GM23338 (cell line): Measurements from ENCODE around the gene KAZN. TPM values are rescaled to one million over a fixed set of nuclear protein-coding genes. Genes with fewer than 3 reads are reported as not detected.
A peak's percentile ranks its signal among the peaks of the same experiment; 100 is the strongest.

Experiments
- ATAC-seq: fragments of 200-7000 bp; cut with Tn5 transposase; 3 replicates; pipeline ENCODE4 v1.9.1; 2020
- DNase-seq: peaks from one replicate; pipeline ENCODE4 v3.0.0-alpha.2; 2015; ENCODE audit warnings: low spot score
- H2AFZ ChIP-seq: fragments of 200-600 bp; sonication (generic); 2 replicates; pipeline ENCODE4 v1.8.0; 2016; ENCODE audit warnings: antibody characterized with exemption, mild to moderate bottlenecking, moderate library complexity
- H3F3A ChIP-seq: fragments of 200-600 bp; sonication (generic); replicated peaks from 2 replicates; pipeline ENCODE4 v1.8.0; 2017; ENCODE audit warnings: antibody characterized with exemption, mixed run types, low read depth
- H3K27ac ChIP-seq: fragments of 200-600 bp; sonication (generic); 2 replicates; pipeline ENCODE4 v1.6.1; 2016; ENCODE audit warnings: low read depth
- H3K27me3 ChIP-seq: fragments of 200-600 bp; sonication (generic); 2 replicates; pipeline ENCODE4 v1.8.0; 2016; ENCODE audit warnings: mild to moderate bottlenecking, mixed run types, moderate library complexity; ENCODE audit not compliant: insufficient read depth
- H3K36me3 ChIP-seq: fragments of 200-600 bp; sonication (generic); 2 replicates; pipeline ENCODE4 v1.8.0; 2016; ENCODE audit warnings: mild to moderate bottlenecking; ENCODE audit not compliant: insufficient read depth
- H3K4me1 ChIP-seq: fragments of 200-600 bp; sonication (generic); 2 replicates; pipeline ENCODE4 v1.8.0; 2016; ENCODE audit warnings: mild to moderate bottlenecking, moderate library complexity; ENCODE audit not compliant: insufficient read depth
- H3K4me2 ChIP-seq: fragments of 200-600 bp; sonication (generic); 2 replicates; pipeline ENCODE4 v1.7.1; 2017; ENCODE audit warnings: mixed run types
- H3K4me3 ChIP-seq: fragments of 200-600 bp; sonication (generic); 2 replicates; pipeline ENCODE4 v1.6.1; 2016; ENCODE audit warnings: mixed run types
- H3K79me2 ChIP-seq: fragments of 200-600 bp; sonication (generic); replicated peaks from 2 replicates; pipeline ENCODE4 v1.8.0; 2017; ENCODE audit warnings: mild to moderate bottlenecking; ENCODE audit not compliant: insufficient read depth
- H3K9me2 ChIP-seq: fragments of 200-600 bp; sonication (generic); 2 replicates; pipeline ENCODE4 v1.8.0; 2017; ENCODE audit not compliant: insufficient read depth
- H4K20me1 ChIP-seq: fragments of 200-600 bp; sonication (generic); replicated peaks from 2 replicates; pipeline ENCODE4 v1.8.0; 2017; ENCODE audit warnings: mild to moderate bottlenecking; ENCODE audit not compliant: insufficient read depth
- H3K27ac Mint-ChIP-seq: 2 replicates; pipeline ENCODE4 v1.8.0; 2020; ENCODE audit warnings: inconsistent platforms, mild to moderate bottlenecking, moderate library complexity, mixed read lengths
- H3K27me3 Mint-ChIP-seq: 3 replicates; pipeline ENCODE4 v1.8.0; 2022; ENCODE audit warnings: low read depth, mild to moderate bottlenecking, moderate library complexity, mixed read lengths, inconsistent platforms; ENCODE audit not compliant: insufficient read depth, poor library complexity
- H3K36me3 Mint-ChIP-seq: 3 replicates; pipeline ENCODE4 v1.8.0; 2021; ENCODE audit warnings: low read depth, mild to moderate bottlenecking, inconsistent platforms, moderate library complexity, mixed read lengths
- H3K4me1 Mint-ChIP-seq: 3 replicates; pipeline ENCODE4 v1.8.0; 2020; ENCODE audit warnings: mild to moderate bottlenecking, inconsistent platforms, mixed read lengths
- H3K4me3 Mint-ChIP-seq: 3 replicates; pipeline ENCODE4 v1.8.0; 2021; ENCODE audit warnings: moderate library complexity, mild to moderate bottlenecking, inconsistent platforms, mixed read lengths
- H3K9me3 Mint-ChIP-seq: 3 replicates; pipeline ENCODE4 v1.8.0; 2020; ENCODE audit warnings: moderate library complexity, mild to moderate bottlenecking, inconsistent platforms, mixed read lengths
- CREB1 ChIP-seq: fragments of 250-450 bp; sonication (Bioruptor Pico); IDR thresholded peaks from 2 replicates; pipeline ENCODE4 v1.5.0; 2020; ENCODE audit warnings: low read depth, mild to moderate bottlenecking, moderate library complexity
- CTCF ChIP-seq, 2 experiments: fragments of 200-600 bp in 1 of 2; sonication (generic) in 1 of 2; conservative IDR thresholded peaks; 2 replicates each; pipeline versions ENCODE4 v1.5.1 to v1.6.1; 2016 to 2017; ENCODE audit warnings: antibody characterized with exemption in 2 of 2, low read depth in 2 of 2, mild to moderate bottlenecking in 2 of 2, moderate library complexity in 1 of 2
- EZH2phosphoT487 ChIP-seq: fragments of 200-600 bp; sonication (generic); IDR thresholded peaks from one replicate; pipeline ENCODE4 v1.8.1; 2018; ENCODE audit warnings: antibody characterized with exemption; ENCODE audit not compliant: unreplicated experiment
- NANOG ChIP-seq: IDR thresholded peaks from 2 replicates; pipeline ENCODE4 v1.6.1; 2016; ENCODE audit warnings: antibody characterized with exemption, borderline replicate concordance
- POLR2AphosphoS5 ChIP-seq: IDR thresholded peaks from 2 replicates; pipeline ENCODE4 v1.6.1; 2016; ENCODE audit warnings: antibody characterized with exemption, low read depth
- STAT1 ChIP-seq: IDR thresholded peaks from one replicate; pipeline ENCODE4 v1.6.1; 2016; ENCODE audit warnings: antibody characterized with exemption; ENCODE audit not compliant: unreplicated experiment
- ZNF114 ChIP-seq: fragments of 250-450 bp; sonication (Bioruptor Pico); IDR thresholded peaks from 2 replicates; pipeline ENCODE4 v1.5.0; 2020; ENCODE audit warnings: mild to moderate bottlenecking, moderate library complexity
- ZNF331 ChIP-seq: fragments of 250-450 bp; sonication (Bioruptor Pico); IDR thresholded peaks from 2 replicates; pipeline ENCODE4 v1.5.0; 2020; ENCODE audit warnings: low read depth, mild to moderate bottlenecking, moderate library complexity
- polyA plus RNA-seq: library from polyadenylated mRNA; unstranded; fragments of >200 nt; fragmentation: Nextera tagmentation; extraction: Ambion mirVana; gene quantifications from 2 replicates; pipeline ENCODE4 v1.2.1, GENCODE V29; 2016
- total RNA-seq: library from RNA; depleted of rRNA; stranded (reverse); fragments of >200 nt; shearing (Covaris generic); gene quantifications from 2 replicates; pipeline ENCODE4 v1.2.3, GENCODE V29; 2014
- TF ChIP-seq, protein P1 (sequence below): IDR thresholded peaks from one replicate; pipeline ENCODE4 v1.6.1; 2018; ENCODE audit warnings: antibody characterized with exemption; ENCODE audit not compliant: unreplicated experiment
- TF ChIP-seq, protein P2 (sequence below): fragments of 250-450 bp; sonication (Bioruptor Pico); IDR thresholded peaks from 2 replicates; pipeline ENCODE4 v1.5.0; 2020; ENCODE audit warnings: mild to moderate bottlenecking, moderate library complexity

The KAZN gene
- total and polyA plus RNA-seq, 2 experiments from 2014 or later = 9.9 to 15.0 TPM

DNA sequence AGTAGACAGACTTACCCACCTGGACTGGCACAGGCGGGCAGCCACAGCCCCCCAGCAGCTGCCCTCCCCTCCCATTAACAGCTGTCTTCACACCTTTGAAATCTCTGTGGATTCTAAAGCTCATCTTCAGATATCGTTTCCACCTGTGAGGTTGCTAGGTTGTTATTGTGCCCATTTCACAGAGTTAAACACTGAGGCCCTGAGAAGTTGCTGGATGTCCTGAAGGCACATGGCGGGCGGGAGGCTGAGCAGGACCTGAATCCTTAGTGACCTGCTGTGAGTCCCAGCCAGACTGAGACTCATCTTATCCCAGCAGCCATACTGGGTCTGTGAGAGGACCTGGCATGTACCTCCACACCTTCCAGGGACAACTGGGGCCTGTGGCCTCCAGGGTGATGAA lies 420.3 kb downstream of the KAZN start (continued):
- no peak for TF ChIP-seq CTCF (conservative IDR thresholded peaks at IDR 0.05; ENCODE audit: low read depth in 2 of 2)

DNA sequence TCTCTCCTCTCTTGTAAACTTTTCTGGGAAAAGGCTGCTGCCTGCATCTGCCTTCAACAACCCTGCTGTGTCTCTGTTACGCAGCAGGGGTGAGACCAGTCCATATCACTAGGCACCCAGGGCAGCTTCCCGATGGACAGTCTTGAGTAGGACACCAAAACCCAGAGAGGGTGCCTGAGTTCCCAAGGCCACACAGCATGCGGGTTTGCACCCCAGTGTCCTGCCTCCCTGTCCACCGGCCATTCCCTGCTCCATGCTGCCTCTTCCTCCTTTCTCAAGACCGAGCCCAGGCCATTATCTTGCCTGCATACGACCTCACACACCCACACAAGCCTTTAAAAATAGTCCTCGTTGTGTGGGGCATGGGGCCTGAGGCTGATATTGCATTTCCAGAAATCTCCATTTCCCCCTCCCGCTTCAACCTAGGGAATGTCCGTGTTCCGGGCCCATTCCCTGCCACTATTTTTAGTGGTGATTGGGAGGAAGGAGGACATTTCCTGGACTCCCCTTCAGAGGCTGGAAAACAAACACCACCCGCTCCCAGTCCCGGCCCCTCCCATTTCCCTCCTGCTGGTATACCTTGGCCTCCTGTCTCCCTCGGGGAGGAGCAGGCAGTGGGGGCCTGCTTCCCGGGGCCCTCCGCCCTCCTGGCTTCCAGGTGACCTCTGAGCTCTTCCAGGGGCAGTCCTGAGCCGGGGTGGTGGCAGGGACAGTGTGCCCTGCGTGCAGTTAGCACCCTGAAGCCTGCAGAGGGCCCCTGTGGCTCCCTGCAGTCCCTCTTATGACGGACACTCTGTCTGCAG lies 422.7 kb downstream of the KAZN start:
- Histone ChIP-seq H3K27me3 (no peaks in the 10 kb centered on the region), H3K4me1 (peaks cover 7% of the 10 kb centered on the region; the same call in 1 of the 2 replicates), H3K27ac (no peak overlapping the region), H2AFZ (no peak overlapping the region), H4K20me1 (no peaks in the 10 kb centered on the region; the same call in 1 of the 2 replicates), H3F3A (no peaks in the 10 kb centered on the region), H3K9me2 (no peaks in the 10 kb centered on the region), H3K79me2 (no peaks in the 10 kb centered on the region), H3K36me3 (no peaks in the 10 kb centered on the region), H3K4me3 (no peak overlapping the region), H3K4me2 (no peak overlapping the region)
- H3K27ac Mint-ChIP-seq = no peak overlapping the region
- H3K27me3 Mint-ChIP-seq = peaks cover 2% of the 10 kb centered on the region
- ATAC-seq (peak; percentile 57), DNase-seq (no peak)
- no peaks in the 10 kb centered on the region for H3K36me3 Mint-ChIP-seq
- H3K4me3 Mint-ChIP-seq = no peak overlapping the region
- peaks cover 20% of the 10 kb centered on the region for H3K4me1 Mint-ChIP-seq
- no peaks in the 10 kb centered on the region; the same call in 2 of the 3 replicates for H3K9me3 Mint-ChIP-seq
- TF ChIP-seq CREB1 (CRISPR knock-in tag) (no peak), POLR2AphosphoS5 (no peak), CTCF (conservative IDR thresholded peaks at IDR 0.05; ENCODE audit: low read depth in 2 of 2) (no peak; a peak in 1 of 4 replicates), NANOG (no peak), STAT1 (no peak), ZNF114 (CRISPR knock-in tag) (no peak), EZH2phosphoT487 (no peak), ZNF331 (CRISPR knock-in tag) (no peak)
- TF ChIP-seq, protein P1, sequence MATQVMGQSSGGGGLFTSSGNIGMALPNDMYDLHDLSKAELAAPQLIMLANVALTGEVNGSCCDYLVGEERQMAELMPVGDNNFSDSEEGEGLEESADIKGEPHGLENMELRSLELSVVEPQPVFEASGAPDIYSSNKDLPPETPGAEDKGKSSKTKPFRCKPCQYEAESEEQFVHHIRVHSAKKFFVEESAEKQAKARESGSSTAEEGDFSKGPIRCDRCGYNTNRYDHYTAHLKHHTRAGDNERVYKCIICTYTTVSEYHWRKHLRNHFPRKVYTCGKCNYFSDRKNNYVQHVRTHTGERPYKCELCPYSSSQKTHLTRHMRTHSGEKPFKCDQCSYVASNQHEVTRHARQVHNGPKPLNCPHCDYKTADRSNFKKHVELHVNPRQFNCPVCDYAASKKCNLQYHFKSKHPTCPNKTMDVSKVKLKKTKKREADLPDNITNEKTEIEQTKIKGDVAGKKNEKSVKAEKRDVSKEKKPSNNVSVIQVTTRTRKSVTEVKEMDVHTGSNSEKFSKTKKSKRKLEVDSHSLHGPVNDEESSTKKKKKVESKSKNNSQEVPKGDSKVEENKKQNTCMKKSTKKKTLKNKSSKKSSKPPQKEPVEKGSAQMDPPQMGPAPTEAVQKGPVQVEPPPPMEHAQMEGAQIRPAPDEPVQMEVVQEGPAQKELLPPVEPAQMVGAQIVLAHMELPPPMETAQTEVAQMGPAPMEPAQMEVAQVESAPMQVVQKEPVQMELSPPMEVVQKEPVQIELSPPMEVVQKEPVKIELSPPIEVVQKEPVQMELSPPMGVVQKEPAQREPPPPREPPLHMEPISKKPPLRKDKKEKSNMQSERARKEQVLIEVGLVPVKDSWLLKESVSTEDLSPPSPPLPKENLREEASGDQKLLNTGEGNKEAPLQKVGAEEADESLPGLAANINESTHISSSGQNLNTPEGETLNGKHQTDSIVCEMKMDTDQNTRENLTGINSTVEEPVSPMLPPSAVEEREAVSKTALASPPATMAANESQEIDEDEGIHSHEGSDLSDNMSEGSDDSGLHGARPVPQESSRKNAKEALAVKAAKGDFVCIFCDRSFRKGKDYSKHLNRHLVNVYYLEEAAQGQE = no peak
- TF ChIP-seq, protein P2, sequence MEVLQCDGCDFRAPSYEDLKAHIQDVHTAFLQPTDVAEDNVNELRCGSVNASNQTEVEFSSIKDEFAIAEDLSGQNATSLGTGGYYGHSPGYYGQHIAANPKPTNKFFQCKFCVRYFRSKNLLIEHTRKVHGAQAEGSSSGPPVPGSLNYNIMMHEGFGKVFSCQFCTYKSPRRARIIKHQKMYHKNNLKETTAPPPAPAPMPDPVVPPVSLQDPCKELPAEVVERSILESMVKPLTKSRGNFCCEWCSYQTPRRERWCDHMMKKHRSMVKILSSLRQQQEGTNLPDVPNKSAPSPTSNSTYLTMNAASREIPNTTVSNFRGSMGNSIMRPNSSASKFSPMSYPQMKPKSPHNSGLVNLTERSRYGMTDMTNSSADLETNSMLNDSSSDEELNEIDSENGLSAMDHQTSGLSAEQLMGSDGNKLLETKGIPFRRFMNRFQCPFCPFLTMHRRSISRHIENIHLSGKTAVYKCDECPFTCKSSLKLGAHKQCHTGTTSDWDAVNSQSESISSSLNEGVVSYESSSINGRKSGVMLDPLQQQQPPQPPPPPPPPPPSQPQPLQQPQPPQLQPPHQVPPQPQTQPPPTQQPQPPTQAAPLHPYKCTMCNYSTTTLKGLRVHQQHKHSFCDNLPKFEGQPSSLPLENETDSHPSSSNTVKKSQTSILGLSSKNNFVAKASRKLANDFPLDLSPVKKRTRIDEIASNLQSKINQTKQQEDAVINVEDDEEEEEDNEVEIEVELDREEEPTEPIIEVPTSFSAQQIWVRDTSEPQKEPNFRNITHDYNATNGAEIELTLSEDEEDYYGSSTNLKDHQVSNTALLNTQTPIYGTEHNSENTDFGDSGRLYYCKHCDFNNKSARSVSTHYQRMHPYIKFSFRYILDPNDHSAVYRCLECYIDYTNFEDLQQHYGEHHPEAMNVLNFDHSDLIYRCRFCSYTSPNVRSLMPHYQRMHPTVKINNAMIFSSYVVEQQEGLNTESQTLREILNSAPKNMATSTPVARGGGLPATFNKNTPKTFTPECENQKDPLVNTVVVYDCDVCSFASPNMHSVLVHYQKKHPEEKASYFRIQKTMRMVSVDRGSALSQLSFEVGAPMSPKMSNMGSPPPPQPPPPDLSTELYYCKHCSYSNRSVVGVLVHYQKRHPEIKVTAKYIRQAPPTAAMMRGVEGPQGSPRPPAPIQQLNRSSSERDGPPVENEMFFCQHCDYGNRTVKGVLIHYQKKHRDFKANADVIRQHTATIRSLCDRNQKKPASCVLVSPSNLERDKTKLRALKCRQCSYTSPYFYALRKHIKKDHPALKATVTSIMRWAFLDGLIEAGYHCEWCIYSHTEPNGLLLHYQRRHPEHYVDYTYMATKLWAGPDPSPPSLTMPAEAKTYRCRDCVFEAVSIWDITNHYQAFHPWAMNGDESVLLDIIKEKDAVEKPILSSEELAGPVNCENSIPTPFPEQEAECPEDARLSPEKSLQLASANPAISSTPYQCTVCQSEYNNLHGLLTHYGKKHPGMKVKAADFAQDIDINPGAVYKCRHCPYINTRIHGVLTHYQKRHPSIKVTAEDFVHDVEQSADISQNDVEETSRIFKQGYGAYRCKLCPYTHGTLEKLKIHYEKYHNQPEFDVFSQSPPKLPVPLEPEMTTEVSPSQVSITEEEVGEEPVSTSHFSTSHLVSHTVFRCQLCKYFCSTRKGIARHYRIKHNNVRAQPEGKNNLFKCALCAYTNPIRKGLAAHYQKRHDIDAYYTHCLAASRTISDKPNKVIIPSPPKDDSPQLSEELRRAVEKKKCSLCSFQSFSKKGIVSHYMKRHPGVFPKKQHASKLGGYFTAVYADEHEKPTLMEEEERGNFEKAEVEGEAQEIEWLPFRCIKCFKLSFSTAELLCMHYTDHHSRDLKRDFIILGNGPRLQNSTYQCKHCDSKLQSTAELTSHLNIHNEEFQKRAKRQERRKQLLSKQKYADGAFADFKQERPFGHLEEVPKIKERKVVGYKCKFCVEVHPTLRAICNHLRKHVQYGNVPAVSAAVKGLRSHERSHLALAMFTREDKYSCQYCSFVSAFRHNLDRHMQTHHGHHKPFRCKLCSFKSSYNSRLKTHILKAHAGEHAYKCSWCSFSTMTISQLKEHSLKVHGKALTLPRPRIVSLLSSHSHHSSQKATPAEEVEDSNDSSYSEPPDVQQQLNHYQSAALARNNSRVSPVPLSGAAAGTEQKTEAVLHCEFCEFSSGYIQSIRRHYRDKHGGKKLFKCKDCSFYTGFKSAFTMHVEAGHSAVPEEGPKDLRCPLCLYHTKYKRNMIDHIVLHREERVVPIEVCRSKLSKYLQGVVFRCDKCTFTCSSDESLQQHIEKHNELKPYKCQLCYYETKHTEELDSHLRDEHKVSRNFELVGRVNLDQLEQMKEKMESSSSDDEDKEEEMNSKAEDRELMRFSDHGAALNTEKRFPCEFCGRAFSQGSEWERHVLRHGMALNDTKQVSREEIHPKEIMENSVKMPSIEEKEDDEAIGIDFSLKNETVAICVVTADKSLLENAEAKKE (CRISPR knock-in tag) = no peak
